ENCODE data around the gene ARID4B.
"Not testable (repeated sequence)": the region's sequence is repeated elsewhere in the genome, so short reads cannot be mapped to it uniquely, and the experiment has no call there.

ARID4B gene

DNA sequence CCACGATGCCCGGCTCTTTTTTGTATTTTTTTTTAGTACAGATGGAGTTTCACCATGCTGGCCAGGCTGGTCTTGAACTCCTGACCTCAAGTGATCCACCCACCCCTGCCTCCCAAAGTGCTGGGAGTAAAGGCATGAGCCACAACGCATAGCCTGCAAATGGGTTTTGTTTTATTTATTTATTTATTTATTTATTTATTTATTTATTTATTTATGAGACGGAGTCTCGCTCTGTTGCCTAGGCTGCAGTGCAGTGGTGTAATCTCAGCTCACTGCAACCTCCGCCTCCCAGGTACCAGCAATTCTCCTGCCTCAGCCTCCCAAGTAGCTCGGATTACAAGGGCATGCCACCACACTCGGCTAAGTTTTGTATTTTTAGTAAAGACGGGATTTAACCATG is 36.2 kb upstream of the ARID4B start:
- not testable (repeated sequence) for H3K4me3 ChIP-seq (ENCODE audit: low read depth, low read length); H3K36me3 ChIP-seq (ENCODE audit: control insufficient read depth in 2 of 2, insufficient read depth in 1 of 2, low read length in 2 of 2); H3K9me3 ChIP-seq (ENCODE audit: control insufficient read depth, insufficient read depth, low read depth, low read length); H3K4me1 ChIP-seq (ENCODE audit: control insufficient read depth, insufficient read depth, low read length); H3K27ac ChIP-seq (ENCODE audit: extremely low read depth, low read depth, low read length)
- ChIA-PET POLR2A (interaction anchor here (1.0 kb wide), 1 partner anchor 36 kb away, joined by 4 read pairs; the partner anchor contains the start of genes ARID4B and GGPS1), CTCF (interaction anchor here (0.7 to 1.9 kb wide), 3 partner anchors 12 to 52 kb away, joined by 3 to 16 read pairs (median 4); no protein-coding TSS in a partner anchor)
- TF ChIP-seq ZNF791 (tag by site-specific recombination; IDR thresholded peaks at IDR 0.05) (peak; percentile 87), ZNF121 (tag by site-specific recombination; IDR thresholded peaks at IDR 0.05) (0 out of 2 replicates have a peak, but pooled peaks have one; percentile 25), ZSCAN23 (tag by site-specific recombination; IDR thresholded peaks at IDR 0.05) (0 out of 2 replicates have a peak, but pooled peaks have one; percentile 39), ZNF394 (tag by site-specific recombination; IDR thresholded peaks at IDR 0.05; ENCODE audit: borderline replicate concordance) (peak; percentile 97), ZNF19 (tag by site-specific recombination; IDR thresholded peaks at IDR 0.05; ENCODE audit: low read depth) (peak; percentile 96), KLF7 (tag by site-specific recombination; IDR thresholded peaks at IDR 0.05; ENCODE audit: borderline replicate concordance) (0 out of 2 replicates have a peak, but pooled peaks have one; percentile 31), ZNF157 (tag by site-specific recombination; IDR thresholded peaks at IDR 0.05) (0 out of 2 replicates have a peak, but pooled peaks have one; percentile 28), ZFP3 (tag by site-specific recombination; IDR thresholded peaks at IDR 0.05; ENCODE audit: low read depth) (peak; percentile 36; the same call in 1 of the 2 replicates), ZNF404 (tag by site-specific recombination; IDR thresholded peaks at IDR 0.05) (peak; percentile 85; the same call in 1 of the 2 replicates), WT1 (tag by site-specific recombination; IDR thresholded peaks at IDR 0.05) (0 out of 2 replicates have a peak, but pooled peaks have one; percentile 32), ZNF560 (tag by site-specific recombination; IDR thresholded peaks at IDR 0.05; ENCODE audit: borderline replicate concordance) (peak; percentile 76; the same call in 1 of the 2 replicates), ZNF433 (tag by site-specific recombination; IDR thresholded peaks at IDR 0.05; ENCODE audit: low read depth) (peak; percentile 97), ZNF514 (tag by site-specific recombination; IDR thresholded peaks at IDR 0.05) (peak; percentile 67; the same call in 1 of the 2 replicates), OVOL3 (tag by site-specific recombination; IDR thresholded peaks at IDR 0.05) (0 out of 2 replicates have a peak, but pooled peaks have one; percentile 53), ZNF155 (tag by site-specific recombination; IDR thresholded peaks at IDR 0.05) (peak; percentile 67; the same call in 1 of the 2 replicates), ZNF610 (tag by site-specific recombination; IDR thresholded peaks at IDR 0.05; ENCODE audit: borderline replicate concordance) (0 out of 2 replicates have a peak, but pooled peaks have one; percentile 24), ZNF518A (tag by site-specific recombination; conservative IDR thresholded peaks at IDR 0.05; ENCODE audit: low read depth) (peak; percentile 95), ZNF580 (tag by site-specific recombination; IDR thresholded peaks at IDR 0.05) (0 out of 2 replicates have a peak, but pooled peaks have one; percentile 68), ZXDB (tag by site-specific recombination; IDR thresholded peaks at IDR 0.05) (peak; percentile 75), ZNF629 (tag by site-specific recombination; IDR thresholded peaks at IDR 0.05) (peak; percentile 65; the same call in 1 of the 2 replicates), ZNF785 (tag by site-specific recombination; IDR thresholded peaks at IDR 0.05) (0 out of 2 replicates have a peak, but pooled peaks have one; percentile 30), ZNF140 (tag by site-specific recombination; IDR thresholded peaks at IDR 0.05) (peak; percentile 94), BCL11B (tag by site-specific recombination; IDR thresholded peaks at IDR 0.05; ENCODE audit: low read depth) (0 out of 2 replicates have a peak, but pooled peaks have one; percentile 17), ZBTB21 (tag by site-specific recombination; IDR thresholded peaks at IDR 0.05) (peak; percentile 56), ZNF664 (tag by site-specific recombination; IDR thresholded peaks at IDR 0.05) (peak; percentile 87; the same call in 1 of the 2 replicates), ZNF292 (tag by site-specific recombination; IDR thresholded peaks at IDR 0.05; ENCODE audit: borderline replicate concordance, low read depth) (peak; percentile 86; the same call in 1 of the 2 replicates)
- TF ChIP-seq, protein P1, sequence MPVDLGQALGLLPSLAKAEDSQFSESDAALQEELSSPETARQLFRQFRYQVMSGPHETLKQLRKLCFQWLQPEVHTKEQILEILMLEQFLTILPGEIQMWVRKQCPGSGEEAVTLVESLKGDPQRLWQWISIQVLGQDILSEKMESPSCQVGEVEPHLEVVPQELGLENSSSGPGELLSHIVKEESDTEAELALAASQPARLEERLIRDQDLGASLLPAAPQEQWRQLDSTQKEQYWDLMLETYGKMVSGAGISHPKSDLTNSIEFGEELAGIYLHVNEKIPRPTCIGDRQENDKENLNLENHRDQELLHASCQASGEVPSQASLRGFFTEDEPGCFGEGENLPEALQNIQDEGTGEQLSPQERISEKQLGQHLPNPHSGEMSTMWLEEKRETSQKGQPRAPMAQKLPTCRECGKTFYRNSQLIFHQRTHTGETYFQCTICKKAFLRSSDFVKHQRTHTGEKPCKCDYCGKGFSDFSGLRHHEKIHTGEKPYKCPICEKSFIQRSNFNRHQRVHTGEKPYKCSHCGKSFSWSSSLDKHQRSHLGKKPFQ (tag by site-specific recombination; IDR thresholded peaks at IDR 0.05) = peak; percentile 52; the same call in 1 of the 2 replicates
- TF ChIP-seq, protein P2, sequence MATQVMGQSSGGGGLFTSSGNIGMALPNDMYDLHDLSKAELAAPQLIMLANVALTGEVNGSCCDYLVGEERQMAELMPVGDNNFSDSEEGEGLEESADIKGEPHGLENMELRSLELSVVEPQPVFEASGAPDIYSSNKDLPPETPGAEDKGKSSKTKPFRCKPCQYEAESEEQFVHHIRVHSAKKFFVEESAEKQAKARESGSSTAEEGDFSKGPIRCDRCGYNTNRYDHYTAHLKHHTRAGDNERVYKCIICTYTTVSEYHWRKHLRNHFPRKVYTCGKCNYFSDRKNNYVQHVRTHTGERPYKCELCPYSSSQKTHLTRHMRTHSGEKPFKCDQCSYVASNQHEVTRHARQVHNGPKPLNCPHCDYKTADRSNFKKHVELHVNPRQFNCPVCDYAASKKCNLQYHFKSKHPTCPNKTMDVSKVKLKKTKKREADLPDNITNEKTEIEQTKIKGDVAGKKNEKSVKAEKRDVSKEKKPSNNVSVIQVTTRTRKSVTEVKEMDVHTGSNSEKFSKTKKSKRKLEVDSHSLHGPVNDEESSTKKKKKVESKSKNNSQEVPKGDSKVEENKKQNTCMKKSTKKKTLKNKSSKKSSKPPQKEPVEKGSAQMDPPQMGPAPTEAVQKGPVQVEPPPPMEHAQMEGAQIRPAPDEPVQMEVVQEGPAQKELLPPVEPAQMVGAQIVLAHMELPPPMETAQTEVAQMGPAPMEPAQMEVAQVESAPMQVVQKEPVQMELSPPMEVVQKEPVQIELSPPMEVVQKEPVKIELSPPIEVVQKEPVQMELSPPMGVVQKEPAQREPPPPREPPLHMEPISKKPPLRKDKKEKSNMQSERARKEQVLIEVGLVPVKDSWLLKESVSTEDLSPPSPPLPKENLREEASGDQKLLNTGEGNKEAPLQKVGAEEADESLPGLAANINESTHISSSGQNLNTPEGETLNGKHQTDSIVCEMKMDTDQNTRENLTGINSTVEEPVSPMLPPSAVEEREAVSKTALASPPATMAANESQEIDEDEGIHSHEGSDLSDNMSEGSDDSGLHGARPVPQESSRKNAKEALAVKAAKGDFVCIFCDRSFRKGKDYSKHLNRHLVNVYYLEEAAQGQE (tag by site-specific recombination; IDR thresholded peaks at IDR 0.05) = peak; percentile 82
